SK-N-SH (cell line): ENCODE measurements around the gene PCBP3. TPM values are rescaled to one million over a fixed set of nuclear protein-coding genes. Genes with fewer than 3 reads are reported as not detected.

Source experiments
- CTCF ChIA-PET: fragments of 300-600, 350-600 bp; formaldehyde crosslinking; extraction: SDS; loops from one replicate; lab custom pipeline; 2021; lab: Yijun Ruan, JAX
- POLR2A ChIA-PET: fragments of 350-600 bp; sonication (Branson Sonifier 250); formaldehyde crosslinking; extraction: SDS; loops from one replicate; lab custom pipeline; 2020; ENCODE audit warnings: antibody characterized with exemption, inconsistent platforms; lab: Yijun Ruan, JAX
- DNase-seq: peaks from one replicate; pipeline ENCODE4 v3.0.0; 2012
- H2AFZ ChIP-seq: fragments of 200-600 bp; sonication (generic); 2 replicates; pipeline ENCODE4 v1.8.1; 2016; ENCODE audit warnings: antibody characterized with exemption, mild to moderate bottlenecking, low read depth
- H3F3A ChIP-seq: fragments of 200-600 bp; sonication (generic); replicated peaks from 2 replicates; pipeline ENCODE3; 2016; ENCODE audit warnings: antibody characterized with exemption, mild to moderate bottlenecking; ENCODE audit not compliant: insufficient read depth
- H3K27ac ChIP-seq, 2 experiments: fragments of 200-500 bp in 1 of 2; fragments of 200-600 bp in 1 of 2; sonication (Bioruptor generic) in 1 of 2; sonication (generic), shearing (Covaris generic) in 1 of 2; 2 replicates each; pipeline versions ENCODE4 v1.5.1 to v1.6.1; 2014 to 2016; ENCODE audit warnings: low read depth in 2 of 2, inconsistent platforms in 1 of 2, low read length in 1 of 2, mild to moderate bottlenecking in 1 of 2, mixed read lengths in 1 of 2
- H3K27me3 ChIP-seq: fragments of 200-600 bp; sonication (generic), shearing (Covaris generic); 2 replicates; pipeline ENCODE4 v1.6.1; 2016; ENCODE audit warnings: mixed run types; ENCODE audit not compliant: insufficient read depth
- H3K36me3 ChIP-seq, 2 experiments: fragments of 200-500 bp in 1 of 2; fragments of 200-600 bp in 1 of 2; sonication (Bioruptor generic) in 1 of 2; sonication (generic) in 1 of 2; replicated peaks in 1 of 2; 2 replicates each; pipeline versions ENCODE3 to v1.5.1; 2014 to 2016; ENCODE audit warnings: low read length in 1 of 2, mild to moderate bottlenecking in 1 of 2; ENCODE audit not compliant: insufficient read depth in 2 of 2, control insufficient read depth in 1 of 2
- H3K4me1 ChIP-seq, 2 experiments: fragments of 200-500 bp in 1 of 2; fragments of 200-600 bp in 1 of 2; sonication (Bioruptor generic) in 1 of 2; sonication (generic), shearing (Covaris generic) in 1 of 2; 2 replicates each; pipeline versions ENCODE4 v1.5.1 to v1.6.1; 2014 to 2016; ENCODE audit warnings: low read depth in 1 of 2, low read length in 1 of 2, mixed run types in 1 of 2; ENCODE audit not compliant: insufficient read depth in 2 of 2, control insufficient read depth in 1 of 2
- H3K4me2 ChIP-seq: fragments of 200-600 bp; sonication (generic), shearing (Covaris generic); 2 replicates; pipeline ENCODE4 v1.6.1; 2017; ENCODE audit warnings: mixed run types
- H3K4me3 ChIP-seq, 2 experiments: fragments of 200-500 bp in 1 of 2; fragments of 200-600 bp in 1 of 2; sonication (Bioruptor generic) in 1 of 2; sonication (generic), shearing (Covaris generic) in 1 of 2; 2 replicates each; pipeline versions ENCODE4 v1.5.1 to v1.8.1; 2014 to 2016; ENCODE audit warnings: low read depth in 2 of 2, inconsistent platforms in 1 of 2, low read length in 1 of 2, mild to moderate bottlenecking in 1 of 2, mixed read lengths in 1 of 2, moderate library complexity in 1 of 2
- H3K79me2 ChIP-seq: fragments of 200-600 bp; sonication (generic); 2 replicates; pipeline ENCODE4 v1.8.1; 2017; ENCODE audit warnings: mild to moderate bottlenecking; ENCODE audit not compliant: insufficient read depth
- H3K9ac ChIP-seq: fragments of 200-600 bp; sonication (generic); 2 replicates; pipeline ENCODE4 v1.6.1; 2017; ENCODE audit warnings: mixed run types
- H3K9me2 ChIP-seq: fragments of 200-600 bp; sonication (generic); 2 replicates; pipeline ENCODE4 v1.6.1; 2017; ENCODE audit warnings: mixed run types
- H3K9me3 ChIP-seq: fragments of 200-600 bp; sonication (generic); 2 replicates; pipeline ENCODE4 v1.6.1; 2017; ENCODE audit warnings: mixed run types, mild to moderate bottlenecking, moderate library complexity
- H4K20me1 ChIP-seq: fragments of 200-600 bp; sonication (generic); 2 replicates; pipeline ENCODE4 v1.6.1; 2017; ENCODE audit warnings: mild to moderate bottlenecking, mixed run types; ENCODE audit not compliant: insufficient read depth
- ELF1 ChIP-seq: IDR thresholded peaks from 2 replicates; pipeline ENCODE4 v1.4.0; 2012
- EZH2phosphoT487 ChIP-seq: fragments of 200-600 bp; sonication (generic); IDR thresholded peaks from 2 replicates; pipeline ENCODE4 v1.6.1; 2017; ENCODE audit warnings: low read depth, mixed run types, mild to moderate bottlenecking, antibody characterized with exemption, moderate library complexity, borderline replicate concordance
- FOSL2 ChIP-seq: IDR thresholded peaks from 2 replicates; pipeline ENCODE4 v1.4.0; 2012; ENCODE audit warnings: low read depth, mild to moderate bottlenecking, moderate library complexity, borderline replicate concordance
- FOXM1 ChIP-seq: IDR thresholded peaks from 2 replicates; pipeline ENCODE4 v1.4.0; 2012; ENCODE audit warnings: low read depth, mild to moderate bottlenecking
- GATA2 ChIP-seq: sonication (generic); formaldehyde crosslinking; IDR thresholded peaks from 2 replicates; pipeline ENCODE4 v1.5.0; 2020; ENCODE audit warnings: mild to moderate bottlenecking, missing genetic modification reagents
- NFIC ChIP-seq: IDR thresholded peaks from 2 replicates; pipeline ENCODE4 v1.4.0; 2012; ENCODE audit warnings: borderline replicate concordance
- NRF1 ChIP-seq: IDR thresholded peaks from 2 replicates; pipeline ENCODE4 v1.6.1; 2012; ENCODE audit warnings: low read depth, mild to moderate bottlenecking, low read length
- POLR2AphosphoS5 ChIP-seq: IDR thresholded peaks from 2 replicates; pipeline ENCODE4 v1.6.1; 2012; ENCODE audit warnings: low read depth, low read length
- RXRA ChIP-seq: IDR thresholded peaks from 2 replicates; pipeline ENCODE4 v1.4.0; 2012; ENCODE audit warnings: low read depth, mild to moderate bottlenecking, borderline replicate concordance
- SIN3A ChIP-seq: IDR thresholded peaks from 2 replicates; pipeline ENCODE4 v1.6.1; 2012; ENCODE audit warnings: low read depth, mild to moderate bottlenecking, low read length, moderate library complexity, borderline replicate concordance
- SMC3 ChIP-seq: IDR thresholded peaks from 2 replicates; pipeline ENCODE4 v1.6.1; 2012; ENCODE audit warnings: low read depth, low read length, improper control_type of control experiment
- TEAD4 ChIP-seq: IDR thresholded peaks from 2 replicates; pipeline ENCODE4 v1.4.0; 2012; ENCODE audit warnings: mild to moderate bottlenecking, borderline replicate concordance; ENCODE audit not compliant: insufficient read depth
- WGBS: methylation state at CpG from one replicate; pipeline ENCODE4 v1.1.6; 2017; ENCODE audit warnings: low lambda C conversion rate; 5-methylcytosine and 5-hydroxymethylcytosine counted together
- polyA plus RNA-seq, 3 experiments: library from polyadenylated mRNA; depleted of rRNA; stranded (reverse); fragments of >200 nt; gene quantifications; 2 replicates each; pipeline ENCODE4 v1.2.3, GENCODE V29; 2012
- TF ChIP-seq, protein P1 (sequence below): IDR thresholded peaks from 2 replicates; pipeline ENCODE4 v1.4.0; 2012; ENCODE audit warnings: low read depth, borderline replicate concordance
- TF ChIP-seq, protein P2 (sequence below): IDR thresholded peaks from 2 replicates; pipeline ENCODE4 v1.6.1; 2012; ENCODE audit warnings: mild to moderate bottlenecking, low read depth, low read length, moderate library complexity
- TF ChIP-seq, protein P3 (sequence below): fragments of 150-350 bp; IDR thresholded peaks from 2 replicates; pipeline ENCODE4 v1.6.1; 2017; ENCODE audit warnings: antibody characterized with exemption, low read length, low read depth, borderline replicate concordance
- TF ChIP-seq, protein P4 (sequence below): IDR thresholded peaks from 2 replicates; pipeline ENCODE4; 2012

Gene PCBP3
- polyA plus RNA-seq, 1 of the 3 experiments (the other 2 are of a cell fraction) = 9.5 TPM

DNA sequence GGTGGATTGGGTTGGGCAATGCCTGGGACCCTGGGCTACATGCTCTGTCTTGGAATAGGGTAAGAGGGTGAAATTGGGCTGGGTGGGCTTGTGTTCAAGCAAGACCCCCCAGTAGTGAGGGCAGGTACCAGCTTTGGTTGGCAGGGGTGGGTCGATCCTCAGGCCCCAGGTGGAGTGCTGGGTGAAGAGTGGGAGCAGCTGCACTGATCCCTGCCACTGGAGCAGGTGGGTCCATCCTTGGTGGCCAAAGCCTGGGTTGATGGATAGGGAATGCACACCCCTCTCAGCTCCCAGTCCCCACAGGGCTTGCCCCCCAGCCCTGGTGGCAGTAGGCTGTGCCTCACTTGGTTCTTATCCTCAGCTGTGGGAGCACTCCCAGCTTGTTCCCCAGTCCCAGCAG lies 135.2 kb downstream of the PCBP3 start (continued):
- TF ChIP-seq, protein P1, sequence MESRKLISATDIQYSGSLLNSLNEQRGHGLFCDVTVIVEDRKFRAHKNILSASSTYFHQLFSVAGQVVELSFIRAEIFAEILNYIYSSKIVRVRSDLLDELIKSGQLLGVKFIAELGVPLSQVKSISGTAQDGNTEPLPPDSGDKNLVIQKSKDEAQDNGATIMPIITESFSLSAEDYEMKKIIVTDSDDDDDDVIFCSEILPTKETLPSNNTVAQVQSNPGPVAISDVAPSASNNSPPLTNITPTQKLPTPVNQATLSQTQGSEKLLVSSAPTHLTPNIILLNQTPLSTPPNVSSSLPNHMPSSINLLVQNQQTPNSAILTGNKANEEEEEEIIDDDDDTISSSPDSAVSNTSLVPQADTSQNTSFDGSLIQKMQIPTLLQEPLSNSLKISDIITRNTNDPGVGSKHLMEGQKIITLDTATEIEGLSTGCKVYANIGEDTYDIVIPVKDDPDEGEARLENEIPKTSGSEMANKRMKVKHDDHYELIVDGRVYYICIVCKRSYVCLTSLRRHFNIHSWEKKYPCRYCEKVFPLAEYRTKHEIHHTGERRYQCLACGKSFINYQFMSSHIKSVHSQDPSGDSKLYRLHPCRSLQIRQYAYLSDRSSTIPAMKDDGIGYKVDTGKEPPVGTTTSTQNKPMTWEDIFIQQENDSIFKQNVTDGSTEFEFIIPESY = no peak
- TF ChIP-seq RXRA = no peak
- TF ChIP-seq TEAD4 = no peak
- TF ChIP-seq EZH2phosphoT487 = no peak
- TF ChIP-seq GATA2 (CRISPR knock-in tag) = no peak
- TF ChIP-seq, protein P2, sequence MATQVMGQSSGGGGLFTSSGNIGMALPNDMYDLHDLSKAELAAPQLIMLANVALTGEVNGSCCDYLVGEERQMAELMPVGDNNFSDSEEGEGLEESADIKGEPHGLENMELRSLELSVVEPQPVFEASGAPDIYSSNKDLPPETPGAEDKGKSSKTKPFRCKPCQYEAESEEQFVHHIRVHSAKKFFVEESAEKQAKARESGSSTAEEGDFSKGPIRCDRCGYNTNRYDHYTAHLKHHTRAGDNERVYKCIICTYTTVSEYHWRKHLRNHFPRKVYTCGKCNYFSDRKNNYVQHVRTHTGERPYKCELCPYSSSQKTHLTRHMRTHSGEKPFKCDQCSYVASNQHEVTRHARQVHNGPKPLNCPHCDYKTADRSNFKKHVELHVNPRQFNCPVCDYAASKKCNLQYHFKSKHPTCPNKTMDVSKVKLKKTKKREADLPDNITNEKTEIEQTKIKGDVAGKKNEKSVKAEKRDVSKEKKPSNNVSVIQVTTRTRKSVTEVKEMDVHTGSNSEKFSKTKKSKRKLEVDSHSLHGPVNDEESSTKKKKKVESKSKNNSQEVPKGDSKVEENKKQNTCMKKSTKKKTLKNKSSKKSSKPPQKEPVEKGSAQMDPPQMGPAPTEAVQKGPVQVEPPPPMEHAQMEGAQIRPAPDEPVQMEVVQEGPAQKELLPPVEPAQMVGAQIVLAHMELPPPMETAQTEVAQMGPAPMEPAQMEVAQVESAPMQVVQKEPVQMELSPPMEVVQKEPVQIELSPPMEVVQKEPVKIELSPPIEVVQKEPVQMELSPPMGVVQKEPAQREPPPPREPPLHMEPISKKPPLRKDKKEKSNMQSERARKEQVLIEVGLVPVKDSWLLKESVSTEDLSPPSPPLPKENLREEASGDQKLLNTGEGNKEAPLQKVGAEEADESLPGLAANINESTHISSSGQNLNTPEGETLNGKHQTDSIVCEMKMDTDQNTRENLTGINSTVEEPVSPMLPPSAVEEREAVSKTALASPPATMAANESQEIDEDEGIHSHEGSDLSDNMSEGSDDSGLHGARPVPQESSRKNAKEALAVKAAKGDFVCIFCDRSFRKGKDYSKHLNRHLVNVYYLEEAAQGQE = no peak
- TF ChIP-seq, all 33 proteins: peak for 0

DNA sequence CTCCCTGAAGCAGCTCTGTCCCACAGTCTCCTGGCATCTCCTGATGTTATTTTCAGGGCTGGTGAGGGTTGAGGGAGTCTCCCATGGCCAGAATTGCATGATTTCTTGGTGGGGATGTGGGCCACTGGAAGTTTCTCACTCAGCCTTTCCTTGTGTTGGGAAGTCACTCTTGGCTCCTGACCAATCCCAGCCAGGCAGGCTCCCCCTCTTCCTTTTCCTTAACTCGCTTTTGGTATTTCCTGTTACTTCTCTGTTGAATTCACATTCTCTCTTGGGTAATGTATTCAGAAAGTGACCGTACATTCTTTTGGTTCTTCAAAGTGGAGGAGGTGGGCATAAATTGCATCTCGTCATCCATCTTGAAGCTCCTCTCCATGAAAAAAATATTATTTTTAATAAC lies 135.7 kb downstream of the PCBP3 start:
- Histone ChIP-seq H3F3A (peaks cover 3% of the 10 kb centered on the region), H3K36me3 (no peaks in the 10 kb centered on the region), H3K9me2 (no peaks in the 10 kb centered on the region), H3K27me3 (no peaks in the 10 kb centered on the region), H3K79me2 (no peaks in the 10 kb centered on the region), H4K20me1 (no peaks in the 10 kb centered on the region), H3K9ac (no peak overlapping the region), H2AFZ (no peak overlapping the region), H3K9me3 (0 out of 2 replicates have a peak, but pooled peaks cover 4% of the 10 kb centered on the region), H3K4me1 (no peaks in the 10 kb centered on the region; a peak in 1 of 4 replicates), H3K27ac (no peak overlapping the region), H3K4me3 (no peak overlapping the region), H3K4me2 (no peak overlapping the region)
- ChIA-PET CTCF (interaction anchor here (1.4 to 1.7 kb wide), 2 partner anchors 11 to 224 kb away, joined by 3 to 5 read pairs; no protein-coding TSS in a partner anchor), POLR2A (no interaction called here)
- no peak for DNase-seq
- 88% methylated on average over 3 of the region's 3 CpGs for WGBS
- TF ChIP-seq ELF1 (no peak), FOXM1 (no peak), RXRA (no peak), FOSL2 (no peak), SMC3 (no peak), GATA2 (CRISPR knock-in tag) (no peak), NFIC (no peak), POLR2AphosphoS5 (no peak), NRF1 (no peak), SIN3A (no peak)
- TF ChIP-seq, protein P2 = no peak
- TF ChIP-seq, protein P3, sequence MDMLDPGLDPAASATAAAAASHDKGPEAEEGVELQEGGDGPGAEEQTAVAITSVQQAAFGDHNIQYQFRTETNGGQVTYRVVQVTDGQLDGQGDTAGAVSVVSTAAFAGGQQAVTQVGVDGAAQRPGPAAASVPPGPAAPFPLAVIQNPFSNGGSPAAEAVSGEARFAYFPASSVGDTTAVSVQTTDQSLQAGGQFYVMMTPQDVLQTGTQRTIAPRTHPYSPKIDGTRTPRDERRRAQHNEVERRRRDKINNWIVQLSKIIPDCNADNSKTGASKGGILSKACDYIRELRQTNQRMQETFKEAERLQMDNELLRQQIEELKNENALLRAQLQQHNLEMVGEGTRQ = no peak
- TF ChIP-seq, protein P1 = no peak
- TF ChIP-seq, protein P4, sequence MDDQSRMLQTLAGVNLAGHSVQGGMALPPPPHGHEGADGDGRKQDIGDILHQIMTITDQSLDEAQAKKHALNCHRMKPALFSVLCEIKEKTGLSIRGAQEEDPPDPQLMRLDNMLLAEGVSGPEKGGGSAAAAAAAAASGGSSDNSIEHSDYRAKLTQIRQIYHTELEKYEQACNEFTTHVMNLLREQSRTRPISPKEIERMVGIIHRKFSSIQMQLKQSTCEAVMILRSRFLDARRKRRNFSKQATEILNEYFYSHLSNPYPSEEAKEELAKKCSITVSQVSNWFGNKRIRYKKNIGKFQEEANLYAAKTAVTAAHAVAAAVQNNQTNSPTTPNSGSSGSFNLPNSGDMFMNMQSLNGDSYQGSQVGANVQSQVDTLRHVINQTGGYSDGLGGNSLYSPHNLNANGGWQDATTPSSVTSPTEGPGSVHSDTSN = no peak
